NT2/D1 (cell line): ENCODE results near the gene MRM3.

Source experiments
- YY1 ChIP-seq: IDR thresholded peaks from 2 replicates; pipeline ENCODE4 v1.6.1; 2011; ENCODE audit not compliant: insufficient read length, insufficient read depth
- ZNF274 ChIP-seq: IDR thresholded peaks from 2 replicates; pipeline ENCODE4 v1.6.1; 2011; ENCODE audit warnings: mild to moderate bottlenecking, low read depth, low read length

DNA sequence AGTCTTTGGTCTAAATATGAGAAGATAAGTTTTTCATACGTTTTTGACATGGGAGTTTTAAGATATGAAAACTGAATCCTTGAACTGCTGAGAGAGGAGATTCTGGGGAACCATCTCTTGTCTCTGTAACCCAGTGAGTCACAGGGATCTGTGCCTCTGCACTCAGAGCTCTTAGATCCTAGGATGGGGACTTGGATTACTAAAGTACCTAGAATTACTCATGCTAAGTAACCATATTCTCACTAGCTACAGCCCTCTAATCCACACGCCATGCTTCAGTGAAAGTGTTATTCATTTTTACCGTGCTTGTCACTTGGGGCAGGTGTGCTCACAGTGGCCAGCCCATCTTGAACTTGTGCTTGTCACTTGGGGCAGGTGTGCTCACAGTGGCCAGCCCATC is 2.0 kb downstream of the MRM3 start:
- TF ChIP-seq ZNF274 (no peak), YY1 (no peak)
